ENCODE data around the gene IFI44.

IFI44 gene

DNA sequence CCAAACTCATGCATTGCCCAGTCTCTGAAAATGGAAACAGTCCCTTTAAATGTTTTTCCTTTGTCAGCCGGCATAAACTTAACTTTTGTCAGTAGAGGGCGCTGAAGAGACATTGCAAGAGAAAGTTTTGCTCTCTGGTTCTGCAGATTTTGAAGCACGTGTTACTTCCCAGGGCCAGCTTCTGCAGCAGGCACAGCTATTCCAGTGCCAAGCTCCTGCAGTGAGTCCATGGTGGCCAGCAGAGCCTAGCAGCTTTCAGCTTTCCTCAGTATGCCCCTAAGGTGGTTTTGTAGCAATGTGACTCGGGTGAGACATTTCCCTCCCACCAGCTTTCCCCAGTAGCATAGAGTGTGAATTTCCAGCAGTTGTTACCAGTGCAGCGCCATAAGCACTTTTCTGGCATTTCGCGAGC, 32.0 kb upstream of the IFI44 start:
- TF ChIP-seq ZNF274 (IDR thresholded peaks at IDR 0.05; ENCODE audit: low read depth, low read length): no peak
- TF ChIP-seq SUZ12 (IDR thresholded peaks at IDR 0.05; ENCODE audit: extremely low read depth, insufficient read depth, insufficient read length): no peak
- no peak for TF ChIP-seq YY1 (IDR thresholded peaks at IDR 0.05; ENCODE audit: insufficient read depth, insufficient read length)
- H3K9ac ChIP-seq (ENCODE audit: insufficient read length, low read depth): no peak overlapping the region
- peak; percentile 88 for DNase-seq (ENCODE audit: low read depth, low spot score)
- H3K9me3 ChIP-seq (ENCODE audit: insufficient read depth, low read length): no peaks in the 10 kb centered on the region
- H3K36me3 ChIP-seq (ENCODE audit: insufficient read depth, insufficient read length, low read length): no peaks in the 10 kb centered on the region
- H3K4me3 ChIP-seq (ENCODE audit: insufficient read length, low read depth): no peak overlapping the region
- no peaks in the 10 kb centered on the region for H3K4me1 ChIP-seq (ENCODE audit: insufficient read depth, insufficient read length)
- H3K27me3 ChIP-seq (ENCODE audit: insufficient read depth, insufficient read length): no peaks in the 10 kb centered on the region

DNA sequence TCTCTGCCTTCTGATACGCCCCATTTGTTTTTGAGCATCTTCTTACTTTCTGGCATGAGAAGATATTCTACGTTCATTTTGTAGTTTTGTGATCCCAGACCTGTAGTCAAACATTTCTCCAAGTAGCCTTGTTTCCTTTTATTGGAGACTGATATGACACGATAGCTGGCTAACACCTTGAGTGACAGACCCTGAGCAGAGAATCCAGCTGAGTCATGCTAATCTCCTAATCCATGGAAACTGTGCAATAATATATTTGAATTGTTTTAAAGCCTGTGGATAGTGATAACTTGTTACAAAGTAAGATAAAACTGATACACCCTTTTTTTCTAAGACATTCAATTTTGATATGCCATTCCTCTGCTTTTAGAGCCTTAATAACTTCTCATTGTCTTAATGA, 30.6 kb upstream of the IFI44 start:
- Histone ChIP-seq H3K4me1 (ENCODE audit: insufficient read depth, insufficient read length) (no peaks in the 10 kb centered on the region), H3K9ac (ENCODE audit: insufficient read length, low read depth) (no peak overlapping the region), H3K4me3 (ENCODE audit: insufficient read length, low read depth) (no peak overlapping the region), H3K9me3 (ENCODE audit: insufficient read depth, low read length) (no peaks in the 10 kb centered on the region), H3K27me3 (ENCODE audit: insufficient read depth, insufficient read length) (no peaks in the 10 kb centered on the region), H3K36me3 (ENCODE audit: insufficient read depth, insufficient read length, low read length) (no peaks in the 10 kb centered on the region)
- TF ChIP-seq ZNF274 (IDR thresholded peaks at IDR 0.05; ENCODE audit: low read depth, low read length) (no peak), YY1 (IDR thresholded peaks at IDR 0.05; ENCODE audit: insufficient read depth, insufficient read length) (no peak), SUZ12 (IDR thresholded peaks at IDR 0.05; ENCODE audit: extremely low read depth, insufficient read depth, insufficient read length) (no peak)
- DNase-seq (ENCODE audit: low read depth, low spot score): no peak

DNA sequence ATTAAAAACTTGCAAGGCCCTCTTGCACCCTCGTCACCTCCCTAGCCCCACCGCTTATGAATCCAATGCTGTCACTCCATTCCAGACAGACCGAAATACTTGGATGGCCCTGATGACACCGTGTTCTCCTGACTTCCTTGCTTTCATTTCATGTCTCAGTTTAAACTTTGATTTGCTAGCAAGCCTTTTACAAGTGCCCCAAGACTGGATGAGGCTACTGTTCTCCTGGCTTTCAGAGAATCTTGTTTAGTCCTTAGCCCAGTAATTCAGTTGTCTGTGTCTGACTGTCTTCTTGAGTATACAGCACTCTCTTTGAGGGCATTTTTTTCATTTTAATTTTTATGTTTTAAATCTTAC, 30.2 kb upstream of the IFI44 start:
- Histone ChIP-seq H3K27me3 (ENCODE audit: insufficient read depth, insufficient read length) (no peaks in the 10 kb centered on the region), H3K9ac (ENCODE audit: insufficient read length, low read depth) (no peak overlapping the region), H3K9me3 (ENCODE audit: insufficient read depth, low read length) (no peaks in the 10 kb centered on the region), H3K4me3 (ENCODE audit: insufficient read length, low read depth) (no peak overlapping the region), H3K36me3 (ENCODE audit: insufficient read depth, insufficient read length, low read length) (no peaks in the 10 kb centered on the region), H3K4me1 (ENCODE audit: insufficient read depth, insufficient read length) (no peaks in the 10 kb centered on the region)
- TF ChIP-seq YY1 (IDR thresholded peaks at IDR 0.05; ENCODE audit: insufficient read depth, insufficient read length) (no peak), ZNF274 (IDR thresholded peaks at IDR 0.05; ENCODE audit: low read depth, low read length) (no peak), SUZ12 (IDR thresholded peaks at IDR 0.05; ENCODE audit: extremely low read depth, insufficient read depth, insufficient read length) (no peak)
- no peak for DNase-seq (ENCODE audit: low read depth, low spot score)

DNA sequence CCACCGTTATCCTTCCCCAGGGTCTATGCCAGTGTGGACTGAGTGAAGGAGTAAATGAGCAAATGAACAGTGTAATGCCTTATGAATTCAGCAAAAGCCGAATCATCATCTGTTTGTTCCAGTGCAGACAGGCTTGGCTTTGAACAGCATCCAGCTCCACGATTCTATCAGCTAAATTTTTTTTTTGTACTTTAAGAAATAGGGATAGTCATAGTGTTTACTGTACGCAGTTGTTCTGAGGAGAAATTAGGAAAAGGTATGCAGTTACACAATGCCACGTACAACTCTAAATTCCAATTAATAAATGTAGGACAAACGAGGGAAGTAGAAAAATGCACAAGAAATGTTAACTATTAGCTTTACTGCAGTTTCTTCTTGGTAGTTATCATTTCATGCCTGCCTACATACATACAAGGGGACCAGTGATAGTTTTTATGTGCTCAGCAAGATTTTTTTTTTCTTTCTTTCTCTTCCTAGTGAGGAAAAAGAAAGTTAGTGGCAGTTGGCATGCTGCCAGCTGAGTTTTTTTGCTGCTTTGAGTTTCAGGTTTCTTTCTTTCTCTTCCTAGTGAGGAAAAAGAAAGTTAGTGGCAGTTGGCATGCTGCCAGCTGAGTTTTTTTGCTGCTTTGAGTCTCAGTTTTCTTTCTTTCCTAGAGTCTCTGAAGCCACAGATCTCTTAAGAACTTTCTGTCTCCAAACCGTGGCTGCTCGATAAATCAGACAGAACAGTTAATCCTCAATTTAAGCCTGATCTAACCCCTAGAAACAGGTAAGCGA, 29.6 kb upstream of the IFI44 start, which contains the start of gene IFI44L:
IFI44L (plus strand) TSS at position 646 of the 777 bp plus-strand sequence. CDS start 7,468 bp downstream, outside the sequence.
- Histone ChIP-seq H3K9ac (ENCODE audit: insufficient read length, low read depth) (no peak within 1 kb of the TSS), H3K36me3 (ENCODE audit: insufficient read depth, insufficient read length, low read length) (no peaks in the 10 kb centered on the region), H3K4me1 (ENCODE audit: insufficient read depth, insufficient read length) (no peaks in the 10 kb centered on the region), H3K4me3 (ENCODE audit: insufficient read length, low read depth) (no peak within 1 kb of the TSS), H3K9me3 (ENCODE audit: insufficient read depth, low read length) (no peaks in the 10 kb centered on the region), H3K27me3 (ENCODE audit: insufficient read depth, insufficient read length) (no peaks in the 10 kb centered on the region)
- no peak for DNase-seq (ENCODE audit: low read depth, low spot score)
- TF ChIP-seq YY1 (IDR thresholded peaks at IDR 0.05; ENCODE audit: insufficient read depth, insufficient read length) (no peak), ZNF274 (IDR thresholded peaks at IDR 0.05; ENCODE audit: low read depth, low read length) (no peak), SUZ12 (IDR thresholded peaks at IDR 0.05; ENCODE audit: extremely low read depth, insufficient read depth, insufficient read length) (no peak)

DNA sequence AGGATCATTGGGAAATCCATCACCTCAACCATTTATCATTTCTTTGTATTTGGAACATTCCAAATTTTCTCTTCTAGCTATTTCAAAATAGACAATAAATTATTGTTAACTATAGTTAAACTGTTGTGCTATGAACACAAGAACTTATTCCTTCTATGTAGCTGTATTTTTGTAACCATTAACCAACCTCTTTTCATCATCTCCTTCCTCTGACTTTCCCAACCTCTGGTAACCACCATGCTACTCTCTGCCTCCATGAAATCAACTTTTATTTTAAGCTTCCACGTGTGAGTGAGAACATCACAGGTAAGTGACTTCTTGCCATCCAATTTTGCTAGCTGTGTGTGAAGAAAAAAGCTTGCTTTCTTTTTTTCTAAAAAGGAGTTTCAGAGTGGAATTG, 29.0 kb upstream of the IFI44 start:
- Histone ChIP-seq H3K4me1 (ENCODE audit: insufficient read depth, insufficient read length) (no peaks in the 10 kb centered on the region), H3K9ac (ENCODE audit: insufficient read length, low read depth) (no peak overlapping the region), H3K9me3 (ENCODE audit: insufficient read depth, low read length) (no peaks in the 10 kb centered on the region), H3K36me3 (ENCODE audit: insufficient read depth, insufficient read length, low read length) (no peaks in the 10 kb centered on the region), H3K4me3 (ENCODE audit: insufficient read length, low read depth) (no peak overlapping the region), H3K27me3 (ENCODE audit: insufficient read depth, insufficient read length) (no peaks in the 10 kb centered on the region)
- TF ChIP-seq ZNF274 (IDR thresholded peaks at IDR 0.05; ENCODE audit: low read depth, low read length) (no peak), SUZ12 (IDR thresholded peaks at IDR 0.05; ENCODE audit: extremely low read depth, insufficient read depth, insufficient read length) (no peak), YY1 (IDR thresholded peaks at IDR 0.05; ENCODE audit: insufficient read depth, insufficient read length) (no peak)
- no peak for DNase-seq (ENCODE audit: low read depth, low spot score)

DNA sequence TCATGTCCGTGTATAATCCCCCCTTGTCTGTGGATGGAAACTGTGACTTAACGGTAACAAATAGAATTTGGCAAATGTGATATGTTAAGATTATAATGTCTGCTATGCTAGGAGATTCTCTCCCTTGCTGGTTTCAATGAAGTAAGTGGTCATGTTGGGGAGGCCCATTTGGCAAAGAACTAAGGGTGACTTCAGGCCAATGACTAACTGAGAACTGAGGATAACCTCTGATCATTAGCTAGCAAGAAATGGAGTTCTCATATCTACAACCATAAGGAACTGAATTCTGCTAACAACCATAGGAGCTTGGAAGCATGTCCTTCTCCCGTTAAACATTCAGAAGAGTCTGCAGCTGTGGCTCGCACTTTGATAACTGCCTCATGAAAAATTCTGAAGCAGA, 27.1 kb upstream of the IFI44 start:
- Histone ChIP-seq H3K4me1 (ENCODE audit: insufficient read depth, insufficient read length) (no peaks in the 10 kb centered on the region), H3K9ac (ENCODE audit: insufficient read length, low read depth) (no peak overlapping the region), H3K36me3 (ENCODE audit: insufficient read depth, insufficient read length, low read length) (no peaks in the 10 kb centered on the region), H3K27me3 (ENCODE audit: insufficient read depth, insufficient read length) (no peaks in the 10 kb centered on the region), H3K9me3 (ENCODE audit: insufficient read depth, low read length) (no peaks in the 10 kb centered on the region), H3K4me3 (ENCODE audit: insufficient read length, low read depth) (no peak overlapping the region)
- DNase-seq (ENCODE audit: low read depth, low spot score): no peak
- TF ChIP-seq SUZ12 (IDR thresholded peaks at IDR 0.05; ENCODE audit: extremely low read depth, insufficient read depth, insufficient read length) (no peak), YY1 (IDR thresholded peaks at IDR 0.05; ENCODE audit: insufficient read depth, insufficient read length) (no peak), ZNF274 (IDR thresholded peaks at IDR 0.05; ENCODE audit: low read depth, low read length) (no peak)

DNA sequence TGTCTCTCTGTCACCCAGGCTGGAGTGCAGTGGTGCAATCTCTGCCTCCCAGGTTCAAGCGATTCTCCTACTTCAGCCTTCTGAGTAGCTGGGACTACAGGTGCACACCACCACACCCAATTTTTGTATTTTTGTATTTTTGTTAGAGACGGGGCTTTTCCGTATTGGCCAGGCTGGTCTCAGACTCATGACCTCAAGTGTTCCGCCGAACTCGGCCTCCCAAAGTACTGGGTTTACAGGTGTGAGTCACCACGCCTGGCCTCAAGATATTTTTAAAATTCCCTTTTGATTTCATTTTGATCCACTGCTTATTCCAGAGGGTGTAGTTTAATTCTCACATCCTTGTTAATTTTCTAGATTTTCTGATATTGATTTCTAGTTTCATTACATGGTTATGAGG, 25.6 kb upstream of the IFI44 start:
- Histone ChIP-seq H3K4me3 (ENCODE audit: insufficient read length, low read depth) (no peak overlapping the region), H3K27me3 (ENCODE audit: insufficient read depth, insufficient read length) (no peaks in the 10 kb centered on the region), H3K9me3 (ENCODE audit: insufficient read depth, low read length) (no peaks in the 10 kb centered on the region), H3K4me1 (ENCODE audit: insufficient read depth, insufficient read length) (no peaks in the 10 kb centered on the region), H3K36me3 (ENCODE audit: insufficient read depth, insufficient read length, low read length) (no peaks in the 10 kb centered on the region), H3K9ac (ENCODE audit: insufficient read length, low read depth) (no peak overlapping the region)
- no peak for DNase-seq (ENCODE audit: low read depth, low spot score)
- TF ChIP-seq SUZ12 (IDR thresholded peaks at IDR 0.05; ENCODE audit: extremely low read depth, insufficient read depth, insufficient read length) (no peak), ZNF274 (IDR thresholded peaks at IDR 0.05; ENCODE audit: low read depth, low read length) (no peak), YY1 (IDR thresholded peaks at IDR 0.05; ENCODE audit: insufficient read depth, insufficient read length) (no peak)

All from NT2/D1 (cell line).